Pancreas (tissue), 10 donors: ENCODE data around the gene GSTM1. TPM values are rescaled to one million over a fixed set of nuclear protein-coding genes. Genes with fewer than 3 reads are reported as not detected.
A peak's percentile ranks its signal among the peaks of the same experiment; 100 is the strongest.
"Not testable (repeated sequence)": the region's sequence is repeated elsewhere in the genome, so short reads cannot be mapped to it uniquely, and the experiment has no call there.

ENCODE experiments used
- ATAC-seq, 4 donors: fragments of 200-7000 bp; cut with Tn5 transposase; one replicate each; pipeline versions ENCODE4 v1.8.0 to v1.9.1; 2020; ENCODE audit warnings: mild to moderate bottlenecking in 4 of 4, moderate library complexity in 4 of 4
- DNase-seq, 6 donors: peaks; one replicate each; pipeline ENCODE4 v3.0.0-alpha.2; 2020
- FAIRE-seq: peaks from 2 replicates; lab custom pipeline; 2012; peaks lifted over from hg19 to GRCh38; lab: Jason Lieb, UNC
- H3K27ac ChIP-seq, 4 donors: fragments of 200-600 bp; sonication (generic); 1 replicate in 3 of 4; 2 replicates in 1 of 4; pipeline versions ENCODE4 v1.5.0 to v1.8.0; 2020
- H3K27me3 ChIP-seq, 4 donors: fragments of 200-600 bp; one replicate each; pipeline ENCODE4 v1.8.0; 2021
- H3K36me3 ChIP-seq, 3 donors: fragments of 200-600 bp; sonication (generic) in 1 of 3; one replicate each; pipeline versions ENCODE4 v1.5.0 to v1.8.0; 2020 to 2021
- H3K4me1 ChIP-seq, 3 donors: fragments of 200-600 bp; one replicate each; pipeline ENCODE4 v1.8.0; 2021
- H3K4me3 ChIP-seq, 4 donors: fragments of 200-600 bp; sonication (generic) in 2 of 4; one replicate each; pipeline versions ENCODE4 v1.5.0 to v1.8.0; 2020 to 2021
- H3K9me3 ChIP-seq, 4 donors: fragments of 200-600 bp; one replicate each; pipeline ENCODE4 v1.8.0; 2021
- CTCF ChIP-seq, 4 donors: fragments of 200-600 bp; sonication (generic) in 3 of 4; IDR thresholded peaks; one replicate each; pipeline versions ENCODE4 v1.5.0 to v1.8.0; 2021; ENCODE audit warnings: antibody characterized with exemption in 4 of 4
- whole genome bisulfite sequencing, 2 donors: extraction: QIAGEN DNeasy Blood & Tissue Kit; methylation state at CpG; one replicate each; pipeline ENCODE4 v1.1.7; 2013; 5-methylcytosine and 5-hydroxymethylcytosine counted together
- intact Hi-C, 3 donors: fragments of 100-400 bp; cut with DNase I; formaldehyde crosslinking; loops; one replicate each; pipeline versions ENCODE4 v1.11.1 to v1.14.2; 2022
- polyA plus RNA-seq, 2 donors: library from polyadenylated mRNA; stranded (reverse); fragments of 200-250 nt; gene quantifications; one replicate each; pipeline ENCODE4 v1.2.3, GENCODE V29; 2013
- total RNA-seq, 6 donors: library from RNA; stranded (reverse); fragmentation: NEBNext Ultra II Directional in 4 of 6; extraction: Animal tissue kit (Norgen Biotek cat#: 25700) in 4 of 6; gene quantifications; one replicate each; pipeline versions ENCODE4 v1.2.1 to v1.2.4, GENCODE V29; 2021 to 2023
- donor health status: healthy with polysubstance abuse.
- donor health status: DM: no; HTN: no; CAD: no; lungs with moderate emphysema.
- donor health status: DM: no; HTN: no; CAD: no.
- donor health status: control.
- donor health status: control.
- donor health status: Bipolar disorder and iron deficiency.
- donor health status: DM: yes; HTN: yes; CAD: no.
- donor health status: DM: no; HTN: no; CAD: no.
- donor health status: DM: no; HTN: no; CAD: no.
- donor health status: DM: yes; HTN: yes; CAD: no.

The GSTM1 gene
- total and polyA plus RNA-seq, 8 donors, result 21.7 to 41.8 (median 26.9) TPM; not detected in 3

GRCh38 chr1:109689844-109690405 lies 2.3 kb downstream of the GSTM1 start:
- no peak for FAIRE-seq
- DNase-seq, result no peak
- 36 to 45% methylated on average over 6 of the region's 6 CpGs for WGBS, 2 donors
- Histone ChIP-seq H3K27me3 (no peaks in the 10 kb centered on the region), H3K9me3 (no peaks in the 10 kb centered on the region), H3K4me3 (no peak overlapping the region), H3K27ac (no peak overlapping the region), H3K4me1 (no peaks in the 10 kb centered on the region), H3K36me3 (no peaks in the 10 kb centered on the region)
- no peak for ATAC-seq
- intact Hi-C loops, result no loop called here
- no peak for TF ChIP-seq CTCF (IDR thresholded peaks at IDR 0.05)

- Histone ChIP-seq H3K36me3 (no peaks in the 10 kb centered on the region), H3K9me3 (no peaks in the 10 kb centered on the region), H3K4me3 (no peak overlapping the region), H3K27ac (no peak overlapping the region), H3K4me1 (no peaks in the 10 kb centered on the region), H3K27me3 (no peaks in the 10 kb centered on the region)
- 25 to 35% methylated on average over 5 to 6 of the region's 6 CpGs for WGBS, 2 donors
- ATAC-seq (peak in 2 of 4 donors; percentile 24 to 73), DNase-seq (peak in 1 of 6 donors; percentile 71), FAIRE-seq (no peak)
- no peak for TF ChIP-seq CTCF (IDR thresholded peaks at IDR 0.05)
- intact Hi-C loops, result no loop called here
Observed at GRCh38 chr1:109691759-109692158, 4.1 kb downstream of the GSTM1 start.

GRCh38 chr1:109694400-109694799 lies 6.8 kb downstream of the GSTM1 start:
- ATAC-seq, DNase-seq, H3K27me3 ChIP-seq, H3K4me1 ChIP-seq, H3K4me3 ChIP-seq, H3K36me3 ChIP-seq, H3K27ac ChIP-seq, H3K9me3 ChIP-seq, FAIRE-seq, intact Hi-C loops: not testable (repeated sequence)
- WGBS, 2 donors, result 88 to 90% methylated on average over 4 to 5 of the region's 5 CpGs

GRCh38 chr1:109695138-109695537 lies 7.5 kb downstream of the GSTM1 start:
- intact Hi-C loops, ATAC-seq: not testable (repeated sequence)

GRCh38 chr1:109697066-109697465 lies 9.4 kb downstream of the GSTM1 start:
- H3K9me3 ChIP-seq, result no peaks in the 10 kb centered on the region
- H3K4me3 ChIP-seq, result no peak overlapping the region
- intact Hi-C loops, result no loop called here
- H3K27ac ChIP-seq, result no peak overlapping the region
- FAIRE-seq, result no peak
- DNase-seq, result no peak
- no peaks in the 10 kb centered on the region for H3K36me3 ChIP-seq
- 97% methylated on average over 4 of the region's 4 CpGs for WGBS, 2 donors
- no peak for TF ChIP-seq CTCF (IDR thresholded peaks at IDR 0.05)
- no peaks in the 10 kb centered on the region for H3K27me3 ChIP-seq
- ATAC-seq, result no peak
- no peaks in the 10 kb centered on the region for H3K4me1 ChIP-seq

More at GRCh38 chr1:109695138-109695537, 7.5 kb downstream of the GSTM1 start:
- not testable (repeated sequence) for FAIRE-seq, H3K27me3 ChIP-seq, H3K27ac ChIP-seq, H3K36me3 ChIP-seq, DNase-seq, H3K9me3 ChIP-seq, H3K4me1 ChIP-seq, H3K4me3 ChIP-seq
- WGBS, 2 donors, result 86 to 87% methylated on average over 3 of the region's 3 CpGs

GRCh38 chr1:109697861-109698260 lies 10.2 kb downstream of the GSTM1 start:
- ATAC-seq, H3K9me3 ChIP-seq, H3K36me3 ChIP-seq, DNase-seq, FAIRE-seq, H3K27me3 ChIP-seq, intact Hi-C loops, H3K27ac ChIP-seq, H3K4me3 ChIP-seq, H3K4me1 ChIP-seq: not testable (repeated sequence)
- 77 to 84% methylated on average over 4 of the region's 4 CpGs for WGBS, 2 donors

- H3K36me3 ChIP-seq, H3K27ac ChIP-seq, FAIRE-seq, DNase-seq, intact Hi-C loops, H3K9me3 ChIP-seq, H3K4me1 ChIP-seq, H3K4me3 ChIP-seq, ATAC-seq, H3K27me3 ChIP-seq: not testable (repeated sequence)
- WGBS, 2 donors, result 93 to 95% methylated on average over 3 of the region's 3 CpGs
Observed at GRCh38 chr1:109702940-109703339, 15.3 kb downstream of the GSTM1 start.
